DLD1 (cell line): ENCODE results near the gene CTNNA1.
"Not testable (repeated sequence)": the region's sequence is repeated elsewhere in the genome, so short reads cannot be mapped to it uniquely, and the experiment has no call there.

Source experiments
- in situ Hi-C: cut with HindIII; loops from 2 replicates; pipeline ENCODE4 v1.10.0; 2017; ENCODE audit warnings: low sequenced_read_pairs

The CTNNA1 gene

DNA sequence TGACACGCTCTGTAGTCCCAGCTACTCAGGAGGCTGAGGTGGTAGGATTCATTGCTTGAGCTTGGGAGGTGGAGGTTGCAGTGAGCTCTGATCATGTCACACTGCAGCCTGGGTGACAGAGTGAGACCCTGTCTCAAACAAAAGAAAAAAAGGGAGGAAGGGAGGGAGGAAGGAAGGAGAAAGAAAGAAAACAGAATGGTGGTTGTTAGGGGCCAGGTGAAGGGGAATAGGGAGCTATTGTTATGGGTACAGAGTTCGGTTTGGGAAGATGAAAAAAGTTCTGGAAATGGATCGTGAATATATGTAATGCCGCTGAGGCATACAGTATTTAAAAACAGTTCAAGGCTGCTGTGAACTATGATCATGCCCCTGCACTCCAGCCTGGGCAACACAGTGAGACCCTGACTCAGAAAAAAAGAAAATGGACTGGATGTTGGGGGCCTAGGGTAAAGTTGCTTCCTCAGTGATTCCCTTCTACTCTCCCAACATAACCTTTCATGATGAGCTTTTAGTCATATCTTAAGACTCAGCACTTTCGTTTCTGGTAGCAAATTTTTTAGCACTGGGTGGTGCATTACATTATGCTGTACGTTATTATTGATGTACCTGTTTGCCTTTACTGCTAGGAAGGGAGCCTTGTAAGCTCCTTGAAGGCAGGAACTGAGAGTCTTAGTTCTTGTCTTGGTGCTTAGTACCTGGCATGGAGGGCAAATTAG is 4.0 kb downstream of the CTNNA1 start:
- in situ Hi-C loops: no loop called here

DNA sequence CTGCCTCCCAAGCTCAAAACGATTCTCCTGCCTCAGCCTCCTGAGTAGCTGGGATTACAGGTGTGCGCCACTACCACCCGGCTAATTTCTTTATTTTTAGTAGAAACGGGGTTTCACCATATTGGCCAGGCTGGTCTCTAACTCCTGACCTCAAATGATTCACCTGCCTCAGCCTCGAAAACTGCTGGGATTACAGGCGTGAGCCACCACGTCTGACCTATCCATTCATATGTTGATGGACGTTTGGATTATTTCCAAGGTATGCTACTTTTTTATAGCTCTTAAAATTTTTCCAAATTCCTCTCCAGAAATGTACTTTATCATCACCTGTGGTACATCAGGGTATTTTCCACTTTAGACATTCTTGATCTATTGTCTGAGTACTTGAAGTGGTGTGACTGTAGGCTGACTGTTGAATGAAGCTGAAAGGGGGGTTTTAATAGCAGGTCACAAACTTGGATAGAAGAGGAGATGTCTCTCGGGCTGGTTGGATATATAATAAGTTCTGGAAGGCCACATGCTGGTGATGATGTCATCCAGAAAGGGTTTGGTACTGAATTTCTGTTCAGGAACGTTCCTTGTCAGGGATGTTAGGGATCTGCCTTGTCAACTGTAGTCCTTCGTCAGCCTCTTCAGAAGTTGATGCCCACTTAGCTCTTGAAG is 7.4 kb downstream of the CTNNA1 start:
- in situ Hi-C loops: no loop called here

DNA sequence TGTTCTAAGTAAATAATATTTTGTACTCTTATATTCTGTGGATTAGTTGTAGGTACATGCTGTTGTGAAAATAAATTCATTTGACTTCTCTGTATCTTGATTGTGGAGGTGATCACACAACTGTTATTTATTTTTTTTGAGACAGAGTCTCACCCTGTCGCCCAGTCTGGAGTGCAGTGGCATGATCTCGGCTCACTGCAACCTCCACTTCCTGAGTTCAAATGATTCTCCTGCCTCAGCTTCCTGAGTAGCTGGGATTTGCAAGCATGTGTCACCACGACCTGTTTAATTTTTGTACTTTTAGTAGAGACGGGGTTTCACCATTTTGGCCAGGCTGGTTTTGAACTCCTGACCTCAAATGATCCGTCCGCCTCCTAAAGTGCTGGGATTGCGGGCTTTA is 7.9 kb downstream of the CTNNA1 start:
- in situ Hi-C loops: not testable (repeated sequence)

DNA sequence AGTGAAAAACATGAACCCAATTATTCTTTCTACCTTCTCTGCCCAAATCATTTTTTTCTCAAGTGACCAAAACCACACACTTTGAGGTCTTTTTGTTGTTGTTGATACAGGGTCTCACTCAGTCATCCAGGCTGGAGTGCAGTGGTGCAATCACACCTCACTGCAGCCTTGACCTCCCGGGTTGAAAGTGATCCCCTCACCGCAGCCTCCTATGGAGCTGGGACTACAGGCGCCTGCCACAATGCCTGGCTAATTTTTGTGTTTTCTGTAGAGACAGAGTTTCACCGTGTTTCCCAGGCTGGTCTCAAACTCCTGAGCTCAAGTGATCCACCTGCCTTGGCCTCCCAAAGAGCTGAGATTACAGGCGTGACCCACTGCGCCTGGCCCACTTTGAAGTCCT is 8.4 kb downstream of the CTNNA1 start:
- in situ Hi-C loops: not testable (repeated sequence)

DNA sequence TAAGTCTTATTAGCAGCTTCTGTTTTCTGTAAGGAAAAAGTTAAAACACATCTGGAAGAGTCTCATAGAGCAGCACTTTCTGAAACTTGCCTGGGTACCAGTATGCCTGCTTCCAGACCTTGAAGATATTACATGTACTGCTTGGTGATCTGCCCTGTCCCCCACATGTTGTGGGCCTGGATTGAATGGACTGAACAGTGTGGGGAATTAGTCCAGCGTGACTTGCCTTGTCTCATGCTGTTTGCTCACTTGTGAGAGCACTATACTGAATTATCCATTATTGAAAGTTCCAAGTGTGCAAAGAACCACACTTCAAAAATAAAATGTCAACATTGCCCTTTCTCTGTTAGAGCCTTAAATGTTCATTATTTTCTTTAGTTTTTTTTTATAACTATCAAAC is 8.9 kb downstream of the CTNNA1 start:
- in situ Hi-C loops: no loop called here

DNA sequence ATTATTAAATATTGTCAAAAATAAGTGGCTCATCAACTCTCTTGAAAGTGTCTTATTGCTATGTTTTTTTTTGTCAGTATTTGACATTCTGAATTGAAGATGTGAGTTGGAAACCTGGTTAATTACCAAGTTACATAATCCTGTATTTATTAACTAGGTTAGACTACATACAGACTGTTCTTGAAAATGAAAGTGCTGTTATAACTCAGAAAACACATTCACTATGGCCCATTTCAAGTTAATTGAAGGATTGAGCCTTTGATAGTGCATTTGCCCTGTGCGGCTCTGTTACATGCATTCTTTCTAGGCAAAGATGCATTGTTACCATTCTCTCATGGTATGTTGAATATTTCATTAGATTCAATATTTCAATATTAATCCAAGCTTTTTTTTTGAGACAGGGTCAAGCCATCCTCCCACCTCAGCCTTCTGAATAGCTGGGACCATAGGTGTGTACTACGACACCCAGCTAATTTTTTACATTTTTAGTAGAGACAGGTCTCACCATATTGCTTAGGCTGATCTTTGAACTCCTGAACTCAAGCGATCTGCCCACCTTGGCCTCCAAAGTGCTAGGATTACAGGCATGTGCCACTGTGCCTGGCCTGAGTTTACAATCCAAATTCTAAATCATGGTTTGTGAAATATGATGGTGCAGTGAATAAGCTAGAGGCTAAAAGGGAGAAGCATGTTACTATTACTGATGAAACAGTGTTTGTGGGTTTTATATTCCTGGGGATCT is 10.0 kb downstream of the CTNNA1 start:
- in situ Hi-C loops: no loop called here

DNA sequence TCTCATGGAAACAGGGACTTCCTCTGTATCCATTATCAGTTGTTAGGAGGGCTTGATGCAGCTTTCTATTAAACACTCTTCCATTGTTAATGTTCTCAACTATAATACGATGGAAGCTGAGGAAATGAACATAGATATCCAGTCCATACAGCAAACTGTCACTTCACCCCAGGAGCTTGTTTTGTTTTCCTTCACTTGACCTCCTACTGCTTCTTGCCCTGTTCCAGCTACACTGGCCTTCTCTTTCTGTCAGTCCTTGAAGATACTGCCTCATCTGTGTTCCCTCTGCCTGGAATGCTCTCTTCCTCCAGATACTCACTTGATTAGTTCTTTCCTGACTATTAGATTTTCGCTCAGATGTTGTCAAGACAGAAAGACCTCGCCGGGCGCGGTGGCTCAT is 17.1 kb downstream of the CTNNA1 start:
- in situ Hi-C loops: no loop called here

DNA sequence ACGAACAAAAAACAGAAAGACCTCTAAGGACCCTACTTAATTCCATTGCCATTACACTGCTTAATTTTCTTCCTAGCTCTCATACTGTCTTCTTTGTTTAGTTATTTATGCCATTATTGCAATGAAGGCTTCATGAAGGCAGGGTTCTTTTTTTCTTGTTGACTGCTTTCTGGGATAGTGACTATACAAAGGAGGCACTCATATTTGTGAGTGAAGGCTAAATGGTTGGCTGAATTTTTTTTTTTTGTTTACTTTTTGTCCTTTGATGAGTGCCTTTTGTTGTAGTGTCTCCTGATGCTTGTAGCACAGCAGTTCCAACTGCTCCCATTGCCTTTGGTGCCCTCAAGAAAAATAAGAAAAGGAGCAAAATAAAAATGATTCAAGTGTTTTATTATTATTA is 17.8 kb downstream of the CTNNA1 start:
- in situ Hi-C loops: no loop called here

DNA sequence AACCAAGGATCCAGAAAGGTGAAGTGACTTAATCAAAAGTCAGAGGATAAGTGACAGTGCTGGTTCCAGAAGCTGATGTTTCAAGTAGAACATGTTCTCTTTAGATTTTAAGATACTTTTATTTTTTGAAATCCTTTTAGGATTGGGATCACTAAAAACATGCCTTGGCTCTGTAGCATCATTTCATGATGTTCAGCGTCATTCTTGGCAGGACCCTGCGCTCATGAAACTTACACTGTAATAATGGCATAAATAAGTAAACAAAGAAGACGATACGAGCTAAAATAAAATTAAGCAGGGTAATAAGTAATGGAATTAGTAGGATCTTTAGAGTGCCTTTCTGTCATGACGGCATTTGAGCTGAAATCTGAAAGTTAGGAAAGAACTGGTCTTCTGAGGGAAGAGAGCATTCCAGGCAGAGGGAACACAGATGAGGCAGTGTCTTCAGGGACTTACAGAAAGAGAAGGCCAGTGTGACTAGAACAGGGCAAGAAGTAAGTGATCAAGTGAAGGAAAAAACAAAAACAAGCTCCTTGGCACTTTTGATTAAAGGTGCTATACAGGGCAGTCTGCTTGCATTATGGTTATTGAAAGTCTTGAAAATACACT is 19.9 kb downstream of the CTNNA1 start:
- in situ Hi-C loops: no loop called here

DNA sequence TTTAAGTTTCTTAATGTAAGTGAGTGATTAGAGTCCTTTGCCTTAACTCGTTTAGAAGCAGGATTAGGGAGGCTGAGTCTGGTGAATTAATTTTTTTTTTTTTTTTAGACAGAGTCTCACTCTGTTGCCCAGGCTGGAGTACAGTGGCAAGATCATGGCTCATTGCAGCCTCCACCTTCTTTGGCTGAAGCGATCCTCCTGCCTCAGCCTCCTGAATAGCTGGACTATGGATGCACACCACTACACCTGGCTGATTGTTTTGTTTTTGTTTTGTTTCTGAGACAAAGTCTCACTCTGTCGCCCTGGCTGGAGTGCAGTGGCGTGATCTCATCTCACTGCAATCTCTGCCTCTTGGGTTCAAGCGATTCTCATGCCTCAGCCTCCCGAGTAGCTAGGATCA is 20.4 kb downstream of the CTNNA1 start:
- in situ Hi-C loops: not testable (repeated sequence)

DNA sequence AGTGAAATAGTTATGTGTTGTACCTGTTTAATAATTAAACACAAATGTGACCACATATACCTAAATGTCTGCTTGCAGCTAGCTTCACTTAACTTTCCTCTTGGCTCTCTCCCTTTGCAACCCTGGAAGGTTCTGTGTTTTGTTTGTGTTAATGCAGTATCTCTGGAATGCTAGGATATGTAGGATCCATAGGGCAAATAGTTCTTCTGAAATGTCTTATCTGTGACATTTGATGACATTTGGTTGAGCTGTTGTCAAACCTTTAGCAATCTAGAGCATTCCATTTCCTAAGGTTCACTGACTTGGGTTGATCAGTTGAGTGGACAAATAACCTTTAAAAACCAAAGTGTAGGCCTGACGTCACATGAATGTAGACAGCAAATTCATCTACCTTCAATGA is 21.8 kb downstream of the CTNNA1 start:
- in situ Hi-C loops: no loop called here

DNA sequence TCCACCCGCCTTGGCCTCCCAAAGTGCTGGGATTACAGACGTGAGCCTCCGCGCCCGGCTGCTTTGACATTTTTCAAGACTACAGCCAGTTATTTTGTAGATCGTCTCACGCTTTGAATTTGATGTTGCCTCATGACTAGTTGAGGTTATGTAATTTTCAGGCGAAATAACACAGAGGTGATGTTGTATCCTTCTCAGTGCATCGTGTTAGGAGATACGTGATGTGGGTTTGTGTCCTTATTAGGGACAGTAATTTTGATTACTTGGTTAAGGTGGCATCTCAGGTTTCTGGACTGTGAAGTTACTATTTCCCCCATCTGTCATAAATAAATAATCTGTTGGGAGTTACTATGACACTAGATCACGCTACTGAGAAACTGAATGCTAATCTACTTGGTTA is 25.0 kb downstream of the CTNNA1 start:
- in situ Hi-C loops: no loop called here

DNA sequence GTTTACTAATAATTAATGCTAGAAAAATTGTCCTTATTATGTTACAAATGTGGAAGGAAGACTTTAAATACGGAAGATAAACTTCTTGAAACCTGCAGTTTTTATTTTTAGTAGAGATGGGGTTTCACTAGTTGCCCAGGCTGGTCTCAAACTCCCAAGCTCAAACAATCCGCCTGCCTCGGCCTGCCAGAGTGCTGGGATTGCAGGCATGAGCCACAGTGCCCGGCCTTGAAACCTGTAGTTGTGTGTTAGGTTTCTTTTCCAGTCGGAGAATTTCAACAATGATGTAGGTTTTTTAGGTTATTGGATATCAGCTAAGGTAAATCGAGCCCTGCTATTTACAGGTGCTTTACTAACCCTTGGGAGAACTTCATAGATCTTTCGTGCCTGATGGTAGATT is 30.8 kb downstream of the CTNNA1 start:
- in situ Hi-C loops: no loop called here

DNA sequence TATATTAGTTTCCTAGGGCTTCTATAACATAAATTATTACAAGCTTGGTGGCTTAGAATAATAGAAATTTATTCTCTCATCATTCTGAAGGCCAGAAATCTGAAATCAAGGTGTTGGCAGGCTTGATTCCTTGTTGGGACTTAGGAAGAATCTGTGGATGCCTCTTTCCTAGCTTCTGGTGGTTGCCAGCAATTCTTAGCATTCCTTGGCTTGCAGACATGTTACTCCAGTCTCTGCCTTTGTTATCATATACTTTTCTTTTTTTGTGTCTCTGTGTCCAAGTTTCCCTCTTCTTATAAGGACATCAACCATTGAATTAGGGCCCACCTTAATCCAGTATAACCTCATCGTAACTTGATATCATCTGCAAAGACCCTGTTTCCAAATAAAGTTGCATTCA is 31.4 kb downstream of the CTNNA1 start:
- in situ Hi-C loops: no loop called here

DNA sequence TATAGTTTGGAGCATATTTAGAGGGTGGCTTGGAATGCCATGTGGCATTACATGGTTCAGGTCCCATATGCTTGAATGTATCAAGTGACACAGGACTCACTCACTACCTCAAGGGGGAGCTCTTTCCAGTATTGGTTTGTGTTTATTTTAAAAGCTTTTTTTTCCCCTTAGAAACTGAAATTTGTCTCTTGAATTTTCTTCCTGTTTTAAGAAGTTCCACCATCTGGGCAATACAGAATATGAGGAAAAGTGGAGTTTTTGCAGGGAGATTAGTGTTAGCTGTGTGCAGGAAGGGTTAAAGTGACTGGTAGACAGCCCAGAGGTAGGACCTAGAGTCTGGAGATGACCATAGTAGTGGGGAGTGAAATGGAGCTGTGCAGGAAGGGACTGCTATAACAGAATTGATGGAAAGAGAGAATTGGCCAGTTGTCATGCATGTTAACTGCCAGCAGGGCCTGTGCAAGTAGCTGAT is 36.6 kb downstream of the CTNNA1 start:
- in situ Hi-C loops: loop anchor here (5.0 kb wide), 1 partner anchor 52 kb away; no protein-coding TSS in a partner anchor

DNA sequence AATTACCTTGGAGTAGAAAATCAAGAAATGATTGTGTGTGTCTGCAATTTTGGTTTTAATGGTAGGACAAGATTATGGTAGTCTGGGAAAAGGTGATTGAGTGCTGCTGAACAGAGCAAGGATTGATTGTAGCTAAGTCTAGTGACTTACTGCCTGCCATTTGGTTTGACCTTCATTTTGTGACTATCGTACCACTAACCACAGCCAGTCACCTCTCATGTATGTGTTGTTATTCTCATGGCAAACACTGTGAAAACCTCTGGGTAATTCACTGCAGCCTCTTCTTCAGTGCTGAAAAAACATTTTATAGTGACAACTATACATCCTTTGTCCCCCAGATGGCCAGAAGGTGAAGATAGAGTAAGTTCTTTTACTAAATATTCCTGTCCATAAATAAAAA is 37.5 kb downstream of the CTNNA1 start:
- in situ Hi-C loops: no loop called here

DNA sequence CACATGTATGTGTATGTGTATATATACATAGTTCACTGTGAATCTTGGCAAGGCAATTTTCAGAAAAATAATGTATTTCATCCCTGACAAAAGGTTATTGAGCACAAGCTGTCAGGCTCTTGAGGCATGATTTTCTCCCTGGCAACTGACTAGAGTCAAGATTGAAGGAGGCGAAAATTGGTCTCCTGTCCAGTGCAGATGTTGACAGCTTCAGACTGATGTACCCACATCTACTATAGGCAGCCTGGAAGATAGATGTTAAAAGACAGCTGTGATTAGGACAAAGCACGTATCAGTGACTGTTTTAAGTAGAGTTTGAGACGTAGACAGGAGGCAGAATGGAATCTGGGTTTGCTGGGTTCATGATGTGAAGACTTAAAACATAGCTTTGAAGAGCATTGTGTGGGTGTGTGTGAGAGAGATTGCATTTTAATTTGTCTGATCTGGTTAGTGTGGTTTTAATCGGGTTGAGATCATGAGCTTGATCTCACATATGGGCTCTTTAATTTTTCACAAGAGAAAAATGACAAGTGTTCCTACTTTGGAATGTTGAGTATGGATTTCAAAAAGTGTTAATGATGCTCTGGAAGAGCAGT is 39.1 kb downstream of the CTNNA1 start:
- in situ Hi-C loops: no loop called here

DNA sequence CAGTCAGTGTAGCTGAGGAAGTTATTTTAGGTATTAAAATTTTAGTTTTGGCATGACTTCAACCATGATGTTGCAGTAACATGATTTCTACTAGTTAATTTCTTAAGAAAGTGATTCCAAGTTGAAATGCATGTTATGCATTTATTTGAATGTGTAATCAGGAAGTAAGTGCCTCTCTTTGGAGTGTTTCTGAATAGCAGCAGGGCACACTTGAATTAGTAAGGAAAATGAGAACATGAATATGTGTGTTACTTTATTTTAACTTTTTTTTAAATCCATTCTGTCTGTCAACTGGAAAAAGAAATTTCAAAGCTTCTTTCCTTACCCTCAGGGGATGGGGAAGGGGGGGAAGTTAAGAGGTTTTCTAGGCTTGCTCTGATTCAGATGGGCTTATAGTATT is 40.4 kb downstream of the CTNNA1 start:
- in situ Hi-C loops: no loop called here

DNA sequence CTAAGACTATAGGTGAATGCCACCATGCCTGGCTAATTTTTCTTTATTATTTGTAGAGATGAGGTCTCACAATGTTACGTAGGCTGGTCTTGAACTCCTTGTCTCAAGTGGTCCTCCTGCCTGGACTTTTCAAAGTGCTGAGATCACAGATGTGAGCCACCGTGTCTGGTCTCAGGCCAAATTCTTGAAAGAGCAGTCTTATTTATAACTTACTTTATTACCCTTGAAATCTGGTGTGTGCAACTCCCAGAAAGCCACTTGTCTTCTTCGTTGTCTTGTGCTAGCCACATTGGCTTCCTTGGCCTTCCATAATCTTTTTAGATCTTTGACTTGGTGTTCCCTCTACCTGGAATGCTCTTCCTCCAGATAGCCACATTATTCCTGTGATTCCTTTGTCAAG is 50.1 kb downstream of the CTNNA1 start:
- in situ Hi-C loops: no loop called here

DNA sequence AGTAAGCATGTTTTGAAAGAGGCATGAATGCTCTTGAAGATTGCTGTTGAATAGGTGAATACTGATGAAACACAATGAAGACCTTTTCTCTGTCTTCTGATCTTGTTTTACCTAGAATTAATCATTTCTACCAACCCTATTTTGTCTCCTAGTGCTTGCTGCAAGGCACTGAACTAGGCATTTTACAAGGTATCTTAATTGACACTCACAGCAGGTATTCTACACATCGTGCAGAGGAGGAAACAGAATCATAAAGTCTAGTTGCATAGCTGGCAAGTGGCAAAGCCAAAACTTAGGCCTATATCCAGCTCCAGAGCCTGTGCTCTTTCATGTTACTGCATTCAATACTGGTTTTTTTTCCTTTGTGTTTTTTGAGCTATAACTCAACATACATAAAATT is 50.7 kb downstream of the CTNNA1 start:
- in situ Hi-C loops: no loop called here

DNA sequence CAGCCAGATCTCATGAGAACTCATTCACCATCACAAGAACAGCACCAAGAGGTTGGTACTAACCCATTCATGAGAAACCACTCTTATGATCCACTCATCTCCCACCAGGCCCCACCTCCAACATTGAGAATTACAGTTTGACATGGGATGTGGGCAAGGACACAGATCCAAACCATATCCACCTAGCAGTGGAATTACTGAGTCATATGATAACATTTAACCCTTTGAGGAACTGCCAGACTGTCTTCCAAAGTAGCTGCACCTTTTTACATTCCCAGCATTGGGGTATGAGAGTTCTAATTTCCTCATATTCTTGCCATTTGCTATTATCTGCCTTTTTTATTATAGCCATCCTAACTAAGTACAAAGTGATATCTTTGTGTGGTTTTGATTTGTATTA is 51.9 kb downstream of the CTNNA1 start:
- in situ Hi-C loops: no loop called here
